Measurements from ENCODE around the gene MED13L.

- no peak for TF ChIP-seq MXD4 (CRISPR knock-in tag; IDR thresholded peaks at IDR 0.05; ENCODE audit: borderline replicate concordance)
- TF ChIP-seq FOXK1 (CRISPR knock-in tag; IDR thresholded peaks at IDR 0.05): no peak
- no peak for TF ChIP-seq IRF1 (CRISPR knock-in tag; IDR thresholded peaks at IDR 0.05)
- no peak for TF ChIP-seq ZBTB43 (CRISPR knock-in tag; IDR thresholded peaks at IDR 0.05)
Measured at GRCh38 chr12:116298578-116298977, 21.1 kb upstream of the MED13L start.

Data from WTC11 (cell line).